GM12875 (cell line): Measurements from ENCODE around the gene LYRM4.

Experiments
- H3K4me3 ChIP-seq: one replicate; pipeline ENCODE4 v1.5.1; 2011; ENCODE audit warnings: low read depth, low read length, control low read depth
- TF ChIP-seq, protein P1 (sequence below): IDR thresholded peaks from 2 replicates; pipeline ENCODE4 v1.5.1; 2011; ENCODE audit warnings: low read depth, mild to moderate bottlenecking, control low read depth, inconsistent platforms, low read length, moderate library complexity, borderline replicate concordance; ENCODE audit not compliant: insufficient read depth

LYRM4 gene

DNA sequence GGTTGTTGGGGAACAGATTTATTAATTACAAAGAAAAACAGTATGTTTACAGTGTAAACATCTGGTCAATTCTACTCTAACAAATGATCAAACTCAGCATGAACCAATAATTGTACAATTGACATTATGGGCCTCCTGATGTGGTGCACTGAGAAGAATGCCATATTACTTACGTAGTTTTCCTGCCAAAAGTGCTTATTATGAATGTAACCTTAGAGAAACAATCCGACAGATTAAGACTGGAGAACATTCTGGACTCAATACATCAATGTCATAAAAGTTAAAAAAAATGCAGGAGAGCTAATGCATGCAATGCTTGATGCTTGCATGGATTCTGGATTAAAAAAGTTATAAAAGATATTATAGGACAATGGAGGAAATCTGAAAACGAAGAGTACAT lies 69.0 kb downstream of the LYRM4 start:
- TF ChIP-seq, protein P1, sequence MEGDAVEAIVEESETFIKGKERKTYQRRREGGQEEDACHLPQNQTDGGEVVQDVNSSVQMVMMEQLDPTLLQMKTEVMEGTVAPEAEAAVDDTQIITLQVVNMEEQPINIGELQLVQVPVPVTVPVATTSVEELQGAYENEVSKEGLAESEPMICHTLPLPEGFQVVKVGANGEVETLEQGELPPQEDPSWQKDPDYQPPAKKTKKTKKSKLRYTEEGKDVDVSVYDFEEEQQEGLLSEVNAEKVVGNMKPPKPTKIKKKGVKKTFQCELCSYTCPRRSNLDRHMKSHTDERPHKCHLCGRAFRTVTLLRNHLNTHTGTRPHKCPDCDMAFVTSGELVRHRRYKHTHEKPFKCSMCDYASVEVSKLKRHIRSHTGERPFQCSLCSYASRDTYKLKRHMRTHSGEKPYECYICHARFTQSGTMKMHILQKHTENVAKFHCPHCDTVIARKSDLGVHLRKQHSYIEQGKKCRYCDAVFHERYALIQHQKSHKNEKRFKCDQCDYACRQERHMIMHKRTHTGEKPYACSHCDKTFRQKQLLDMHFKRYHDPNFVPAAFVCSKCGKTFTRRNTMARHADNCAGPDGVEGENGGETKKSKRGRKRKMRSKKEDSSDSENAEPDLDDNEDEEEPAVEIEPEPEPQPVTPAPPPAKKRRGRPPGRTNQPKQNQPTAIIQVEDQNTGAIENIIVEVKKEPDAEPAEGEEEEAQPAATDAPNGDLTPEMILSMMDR, result no peak

DNA sequence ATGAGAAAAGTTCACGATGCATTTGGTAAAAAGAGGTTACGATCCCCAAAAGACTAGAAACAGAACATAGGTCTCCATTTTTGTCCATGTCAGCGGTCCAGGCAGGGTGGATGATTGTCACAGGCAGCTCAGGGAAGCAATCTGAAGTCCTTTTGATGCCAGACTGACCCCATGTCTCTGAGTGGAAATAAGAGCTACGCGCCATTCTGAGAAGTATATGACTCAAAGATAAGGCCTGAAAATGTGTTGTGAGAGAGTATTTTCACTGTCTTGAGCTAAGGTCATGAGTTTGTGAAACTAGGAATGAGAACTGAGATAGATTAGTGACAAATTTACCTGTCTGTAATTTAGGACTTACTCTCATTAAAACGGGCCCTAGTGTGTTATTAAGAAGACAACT lies 69.5 kb downstream of the LYRM4 start:
- H3K4me3 ChIP-seq, result no peak overlapping the region
- TF ChIP-seq, protein P1, result no peak

More for the DNA sequence above, 69.0 kb downstream of the LYRM4 start:
- no peak overlapping the region for H3K4me3 ChIP-seq

DNA sequence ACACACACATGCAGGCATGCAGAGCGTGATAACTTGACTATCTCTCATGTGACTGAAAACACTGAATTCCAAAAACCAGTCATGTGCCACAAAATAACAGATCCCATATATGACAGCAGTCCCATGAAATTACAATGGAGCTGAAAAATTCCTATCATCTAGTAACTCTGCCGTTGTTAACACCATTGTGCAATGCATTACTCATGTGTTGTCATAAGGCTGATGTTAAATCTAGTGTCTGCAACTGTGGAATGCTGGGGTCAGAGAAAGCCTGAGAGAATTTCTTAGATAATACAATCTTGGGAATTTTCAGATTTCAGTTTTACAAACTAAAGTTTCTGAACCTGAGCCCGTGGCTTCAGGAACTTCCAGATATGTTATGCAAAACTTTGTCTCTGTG lies 70.2 kb downstream of the LYRM4 start:
- no peak overlapping the region for H3K4me3 ChIP-seq
- TF ChIP-seq, protein P1, result no peak

DNA sequence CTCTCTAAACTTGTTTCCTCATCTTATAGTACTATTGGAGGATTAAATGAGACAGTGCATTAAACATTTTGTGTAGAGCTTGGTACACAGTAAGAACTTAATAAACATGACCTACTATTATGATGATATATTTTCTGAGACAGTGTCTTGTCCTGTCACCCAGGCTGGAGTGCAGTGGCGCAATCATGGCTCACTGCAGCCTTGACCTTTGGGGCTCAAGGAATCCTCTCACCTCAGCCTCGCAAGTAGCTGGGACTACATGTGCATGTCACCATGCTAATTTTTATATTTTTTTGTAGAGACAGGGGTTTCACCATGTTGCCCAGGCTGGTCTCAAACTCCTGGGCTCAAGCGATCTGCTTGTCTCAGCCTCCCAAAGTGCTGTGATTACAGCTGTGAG lies 72.1 kb downstream of the LYRM4 start:
- TF ChIP-seq, protein P1, result no peak
- H3K4me3 ChIP-seq, result no peak overlapping the region

DNA sequence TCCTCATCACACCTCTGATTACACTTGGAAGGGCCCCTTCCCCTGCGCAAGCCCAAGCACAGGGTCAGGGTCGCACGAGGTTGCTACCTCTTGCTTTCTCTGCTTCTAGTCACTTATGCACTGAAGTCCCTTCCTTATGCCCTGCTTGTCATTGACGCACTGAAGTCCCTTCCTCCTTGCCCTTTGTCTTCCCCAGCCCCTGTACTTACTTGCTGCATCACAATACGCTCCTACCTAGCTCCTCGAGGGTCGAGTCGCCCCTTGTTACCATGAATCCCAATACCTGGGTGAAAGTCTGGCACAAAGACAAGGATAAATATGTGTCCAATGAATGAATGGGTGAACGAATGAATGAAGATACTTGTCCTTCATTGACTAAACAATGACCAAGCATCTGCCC lies 75.9 kb downstream of the LYRM4 start:
- TF ChIP-seq, protein P1, result no peak
- no peak overlapping the region for H3K4me3 ChIP-seq

DNA sequence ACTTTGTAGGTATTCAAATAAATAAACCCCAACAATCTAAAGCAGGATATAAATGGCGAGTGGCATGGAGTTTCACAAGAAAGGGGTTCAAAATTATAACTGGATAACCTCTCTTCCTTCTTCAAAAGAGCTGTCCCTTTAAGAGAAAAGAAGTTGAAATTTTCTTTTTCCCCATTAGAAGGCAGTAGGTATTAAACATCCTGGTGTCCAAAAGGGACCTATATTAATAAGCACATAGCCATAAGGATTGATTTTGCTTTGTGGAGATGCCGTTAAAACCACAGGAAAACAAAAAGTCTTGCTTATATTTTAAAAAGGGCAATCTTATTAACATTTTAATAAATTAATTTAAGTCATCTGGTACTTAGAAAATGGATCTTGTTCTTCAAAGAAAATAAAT lies 76.5 kb downstream of the LYRM4 start:
- H3K4me3 ChIP-seq, result no peak overlapping the region
- TF ChIP-seq, protein P1, result no peak

DNA sequence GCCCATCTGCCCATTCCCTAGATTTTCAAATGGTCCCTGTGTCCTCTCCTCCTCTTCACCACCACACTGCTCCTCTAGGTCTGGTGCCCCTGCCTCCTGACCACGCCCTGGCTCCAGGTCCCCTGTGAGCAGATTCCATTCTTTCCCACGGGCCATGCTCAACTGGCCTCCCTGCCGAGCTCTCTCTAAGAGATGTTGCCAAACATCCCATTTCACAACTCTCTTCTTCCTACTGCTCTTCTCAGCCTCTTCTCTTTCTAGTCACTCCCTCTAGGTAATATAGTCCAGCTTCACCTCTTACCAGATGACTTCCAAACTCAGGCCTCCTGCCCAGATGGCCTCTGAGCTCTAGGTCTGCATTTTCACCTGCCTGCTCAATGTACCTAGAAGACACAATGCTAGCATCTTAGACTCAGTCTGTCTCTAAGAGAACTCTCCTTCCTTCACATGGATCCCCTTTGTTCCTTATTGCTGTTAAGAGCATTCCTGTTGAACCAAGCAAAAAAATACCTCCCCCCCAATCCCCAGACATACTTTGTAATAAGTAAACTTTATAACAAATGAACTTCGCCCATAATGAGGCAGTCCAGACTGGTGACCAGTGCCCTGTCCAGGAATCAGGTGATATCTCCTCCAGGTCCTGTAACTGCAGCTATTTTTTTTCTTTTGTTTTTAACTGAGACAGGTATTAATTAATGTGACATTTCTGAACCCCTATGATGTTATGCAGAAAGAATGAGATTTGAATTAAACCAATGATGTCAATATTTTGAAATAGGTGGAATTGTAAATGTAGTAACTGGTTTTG lies 79.0 kb downstream of the LYRM4 start:
- TF ChIP-seq, protein P1, result no peak
- no peak overlapping the region for H3K4me3 ChIP-seq
